Ovary (tissue), 9 donors: ENCODE results near the gene APIP. TPM values are rescaled to one million over a fixed set of nuclear protein-coding genes. Genes with fewer than 3 reads are reported as not detected.

Experiments used
- DNase-seq, 5 donors: peaks; one replicate each; pipeline ENCODE4 v3.0.0-alpha.2; 2019 to 2020
- H3K27ac ChIP-seq, 2 donors: fragments of 200-600 bp; one replicate each; pipeline versions ENCODE4 v1.5.1 to v1.8.0; 2019 to 2022
- H3K27me3 ChIP-seq: fragments of 200-600 bp; one replicate; pipeline ENCODE4 v1.8.0; 2022
- H3K36me3 ChIP-seq: fragments of 200-600 bp; sonication (generic); one replicate; pipeline ENCODE4 v1.5.1; 2019
- H3K4me1 ChIP-seq: one replicate; pipeline ENCODE4 v1.8.1; 2013; ENCODE audit warnings: mild to moderate bottlenecking, moderate library complexity; ENCODE audit not compliant: insufficient read depth
- H3K4me3 ChIP-seq: fragments of 200-600 bp; sonication (generic); one replicate; pipeline ENCODE4 v1.5.1; 2017
- H3K9me3 ChIP-seq, 2 donors: fragments of 200-600 bp in 1 of 2; sonication (generic) in 1 of 2; one replicate each; pipeline versions ENCODE4 v1.5.1 to v1.8.1; 2013 to 2019; ENCODE audit warnings: mild to moderate bottlenecking in 1 of 2, moderate library complexity in 1 of 2
- EP300 ChIP-seq: sonication (generic); formaldehyde crosslinking; IDR thresholded peaks from one replicate; pipeline ENCODE4 v1.6.1; 2017; ENCODE audit warnings: antibody characterized with exemption
- POLR2A ChIP-seq: fragments of 450-650 bp; IDR thresholded peaks from one replicate; pipeline ENCODE4 v1.6.1; 2017; ENCODE audit warnings: antibody characterized with exemption, mild to moderate bottlenecking, moderate library complexity
- intact Hi-C, 4 donors: fragments of 100-400 bp; cut with DNase I; formaldehyde crosslinking; loops; one replicate each; pipeline versions ENCODE4 v1.11.0 to v1.15.1; 2022 to 2023
- microRNA-seq, 3 donors: library from miRNA; unstranded; fragments of <30 nt; microRNA quantifications; one replicate each; pipeline versions ENCODE4 to v1.2.0, GENCODE V29; 2019 to 2020
- polyA plus RNA-seq, 2 donors: library from polyadenylated mRNA; stranded (reverse); fragments of 200-250 nt in 1 of 2; fragments of 350-450 nt in 1 of 2; fragmentation: Illumina TruSeq in 1 of 2; extraction: RNeasy Lipid Tissue Mini Kit (QIAGEN cat#74804) in 1 of 2; gene quantifications; one replicate each; pipeline ENCODE4 v1.2.3, GENCODE V29; 2013 to 2014
- small RNA-seq: library from RNA; depleted of rRNA; stranded (forward); fragments of <200 nt; gene quantifications from one replicate; pipeline ENCODE3, GENCODE V24; 2016
- total RNA-seq, 7 donors: library from RNA; depleted of rRNA in 2 of 7; stranded (reverse); fragments of >200 nt in 2 of 7; fragmentation: NEBNext Ultra II Directional in 3 of 7; extraction: Animal tissue kit (Norgen Biotek cat#: 25700) in 3 of 7; gene quantifications; one replicate each; pipeline versions ENCODE4 v1.1.0 to v1.2.4, GENCODE V29; 2016 to 2023
- TF ChIP-seq, protein P1 (sequence below), 3 donors: fragments of 450-650 bp in 2 of 3; fragments of 200-600 bp in 1 of 3; IDR thresholded peaks; one replicate each; pipeline versions ENCODE4 v1.5.1 to v1.8.0; 2016 to 2022; ENCODE audit warnings: antibody characterized with exemption in 3 of 3, mild to moderate bottlenecking in 1 of 3
- donor health status: DM: no; HTN: no; CAD: no; lungs with moderate emphysema.
- donor health status: DM: no; HTN: no; CAD: no.
- donor health status: Bipolar disorder and iron deficiency.
- donor health status: DM: yes; HTN: yes; CAD: no.
- donor health status: DM: no; HTN: no; CAD: no.
- donor health status: DM: yes; HTN: yes; CAD: no.

APIP gene
- total and polyA plus RNA-seq, 9 donors: 20.5 to 27.6 (median 24.1) TPM

DNA sequence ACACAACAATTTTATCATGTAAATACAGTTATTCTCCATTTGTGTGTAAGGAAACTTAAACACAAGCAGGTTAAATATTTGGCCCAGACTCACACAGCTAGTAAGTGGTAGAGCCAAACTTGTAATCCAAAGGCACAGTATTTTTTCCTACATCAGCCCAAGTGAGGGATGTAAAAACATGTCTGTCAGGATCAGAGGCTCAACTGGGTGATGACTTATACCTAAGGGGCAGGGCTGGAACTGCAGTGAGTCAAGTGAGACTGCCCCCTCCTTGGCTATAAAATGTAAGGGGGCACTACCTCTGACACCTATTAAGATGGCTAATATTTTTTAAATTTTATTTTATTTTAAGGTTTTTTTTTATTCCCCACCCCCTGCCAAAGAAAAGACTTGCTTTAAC, 82.6 kb downstream of the APIP start:
- intact Hi-C loops: no loop called here
- Histone ChIP-seq H3K9me3 (no peaks in the 10 kb centered on the region), H3K4me3 (no peak overlapping the region), H3K4me1 (no peaks in the 10 kb centered on the region), H3K27ac (no peak overlapping the region), H3K27me3 (no peaks in the 10 kb centered on the region), H3K36me3 (no peaks in the 10 kb centered on the region)
- no peak for DNase-seq
- TF ChIP-seq, protein P1, sequence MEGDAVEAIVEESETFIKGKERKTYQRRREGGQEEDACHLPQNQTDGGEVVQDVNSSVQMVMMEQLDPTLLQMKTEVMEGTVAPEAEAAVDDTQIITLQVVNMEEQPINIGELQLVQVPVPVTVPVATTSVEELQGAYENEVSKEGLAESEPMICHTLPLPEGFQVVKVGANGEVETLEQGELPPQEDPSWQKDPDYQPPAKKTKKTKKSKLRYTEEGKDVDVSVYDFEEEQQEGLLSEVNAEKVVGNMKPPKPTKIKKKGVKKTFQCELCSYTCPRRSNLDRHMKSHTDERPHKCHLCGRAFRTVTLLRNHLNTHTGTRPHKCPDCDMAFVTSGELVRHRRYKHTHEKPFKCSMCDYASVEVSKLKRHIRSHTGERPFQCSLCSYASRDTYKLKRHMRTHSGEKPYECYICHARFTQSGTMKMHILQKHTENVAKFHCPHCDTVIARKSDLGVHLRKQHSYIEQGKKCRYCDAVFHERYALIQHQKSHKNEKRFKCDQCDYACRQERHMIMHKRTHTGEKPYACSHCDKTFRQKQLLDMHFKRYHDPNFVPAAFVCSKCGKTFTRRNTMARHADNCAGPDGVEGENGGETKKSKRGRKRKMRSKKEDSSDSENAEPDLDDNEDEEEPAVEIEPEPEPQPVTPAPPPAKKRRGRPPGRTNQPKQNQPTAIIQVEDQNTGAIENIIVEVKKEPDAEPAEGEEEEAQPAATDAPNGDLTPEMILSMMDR (IDR thresholded peaks at IDR 0.05): no peak
- TF ChIP-seq POLR2A: no peak
- no peak for TF ChIP-seq EP300

Small RNA genes lying within 50 kb of the gene (microRNA-seq; reads per million reads assigned to microRNA genes)
- 1.2 to 3.8 (median 2.3) reads per million in 3 donors for gene MIR1343

Small RNA genes lying within 50 kb of the gene (small RNA-seq; reads per million reads assigned to genes)
- gene MIR1343: 0.15 reads per million

Other genes starting within 250 kb of the APIP start
- gene PDHX, start 239 bp upstream of the APIP start, total RNA-seq: 10 to 100 TPM; 15.3 to 45.2 (median 24.4) TPM
- 10 to 100 TPM; 11.8 to 23.3 TPM for gene PDHX, start 239 bp upstream of the APIP start, polyA plus RNA-seq
- 10 to 100 TPM; 16.5 to 62.1 (median 26.0) TPM for gene CD44, start 222.8 kb upstream of the APIP start, total RNA-seq
- 100 to 1,000 TPM in 1 of 2 donors, 1 to 10 TPM in 1; 8.3 to 330 TPM for gene CD44, start 222.8 kb upstream of the APIP start, polyA plus RNA-seq